Smooth muscle cell (in vitro differentiated cells): ENCODE results near the gene PBRM1. TPM values are rescaled to one million over a fixed set of nuclear protein-coding genes. Genes with fewer than 3 reads are reported as not detected.

Experiments
- DNase-seq: peaks from one replicate; lab custom pipeline; 2025; ENCODE audit not compliant: unreplicated experiment; lab: John Stamatoyannopoulos, UW
- H2AFZ ChIP-seq: fragments of 200-600 bp; sonication (generic); 2 replicates; pipeline ENCODE4 v1.6.0; 2016; ENCODE audit warnings: antibody characterized with exemption, low read depth, mild to moderate bottlenecking
- H3F3A ChIP-seq: fragments of 200-600 bp; sonication (generic); 2 replicates; pipeline ENCODE4 v1.6.0; 2017; ENCODE audit warnings: antibody characterized with exemption, low read depth
- H3K27ac ChIP-seq: fragments of 200-600 bp; sonication (generic); 2 replicates; pipeline ENCODE4 v1.5.1; 2016; ENCODE audit warnings: low read depth, mild to moderate bottlenecking
- H3K27me3 ChIP-seq: fragments of 200-600 bp; sonication (generic); 2 replicates; pipeline ENCODE4 v1.6.1; 2016; ENCODE audit warnings: low read depth, mild to moderate bottlenecking
- H3K36me3 ChIP-seq: fragments of 200-600 bp; sonication (generic); 2 replicates; pipeline ENCODE4 v1.5.1; 2016; ENCODE audit warnings: low read depth
- H3K4me1 ChIP-seq: fragments of 200-600 bp; sonication (generic); 2 replicates; pipeline ENCODE4 v1.5.1; 2016; ENCODE audit warnings: low read depth
- H3K4me2 ChIP-seq: fragments of 200-600 bp; sonication (generic); 2 replicates; pipeline ENCODE4 v1.6.0; 2016; ENCODE audit warnings: mild to moderate bottlenecking
- H3K4me3 ChIP-seq: fragments of 200-600 bp; sonication (generic); 2 replicates; pipeline ENCODE4 v1.5.1; 2016; ENCODE audit warnings: mild to moderate bottlenecking
- H3K79me2 ChIP-seq: fragments of 200-600 bp; sonication (generic); 2 replicates; pipeline ENCODE4 v1.6.0; 2016; ENCODE audit warnings: low read depth, mild to moderate bottlenecking
- H3K9ac ChIP-seq: fragments of 200-600 bp; sonication (generic); 2 replicates; pipeline ENCODE4 v1.6.0; 2016; ENCODE audit warnings: low read depth
- H3K9me3 ChIP-seq: fragments of 200-600 bp; sonication (generic); replicated peaks from 2 replicates; pipeline ENCODE4 v1.5.1; 2016; ENCODE audit warnings: low read depth
- H4K20me1 ChIP-seq: fragments of 200-600 bp; sonication (generic); 2 replicates; pipeline ENCODE4 v1.6.0; 2016; ENCODE audit warnings: low read depth
- CTCF ChIP-seq: fragments of 200-600 bp; sonication (generic); IDR thresholded peaks from 2 replicates; pipeline ENCODE4 v1.5.1; 2017; ENCODE audit warnings: borderline replicate concordance, mild to moderate bottlenecking, antibody characterized with exemption; ENCODE audit not compliant: insufficient read depth, poor library complexity, severe bottlenecking
- WGBS: methylation state at CpG from one replicate; pipeline ENCODE4 v1.1.7; 2016; ENCODE audit warnings: low lambda C conversion rate; 5-methylcytosine and 5-hydroxymethylcytosine counted together
- polyA plus RNA-seq: library from polyadenylated mRNA; unstranded; fragments of >200 nt; fragmentation: Nextera tagmentation; extraction: Ambion mirVana; gene quantifications from 2 replicates; pipeline ENCODE4 v1.2.1, GENCODE V29; 2016
- total RNA-seq: library from RNA; depleted of rRNA; stranded (reverse); fragments of >200 nt; gene quantifications from 2 replicates; pipeline ENCODE4 v1.2.3, GENCODE V29; 2014

The PBRM1 gene
- total and polyA plus RNA-seq, 2 experiments from 2014 or later, result 27.6 to 62.8 TPM

GRCh38 chr3:52544937-52545336 lies 140.8 kb downstream of the PBRM1 start:
- WGBS, result 92% methylated on average over 4 of the region's 4 CpGs
- H3K79me2 ChIP-seq, result peaks cover 25% of the 10 kb centered on the region
- H3K4me1 ChIP-seq, result no peaks in the 10 kb centered on the region
- no peak overlapping the region for H3K27ac ChIP-seq
- peaks cover 19% of the 10 kb centered on the region for H3K36me3 ChIP-seq
- no peak for TF ChIP-seq CTCF
- H4K20me1 ChIP-seq, result peaks cover 41% of the 10 kb centered on the region
- no peak overlapping the region for H2AFZ ChIP-seq
- H3K9ac ChIP-seq, result no peak overlapping the region
- H3K9me3 ChIP-seq, result no peaks in the 10 kb centered on the region
- DNase-seq, result no peak
- H3K27me3 ChIP-seq, result no peaks in the 10 kb centered on the region
- no peaks in the 10 kb centered on the region for H3F3A ChIP-seq
- H3K4me2 ChIP-seq, result no peak overlapping the region
- no peak overlapping the region for H3K4me3 ChIP-seq

GRCh38 chr3:52541050-52541449 lies 144.7 kb downstream of the PBRM1 start:
- no peak for DNase-seq
- no peak overlapping the region for H3K9ac ChIP-seq
- H3K4me1 ChIP-seq, result peaks cover 11% of the 10 kb centered on the region
- peaks cover 51% of the 10 kb centered on the region for H3K79me2 ChIP-seq
- H3K36me3 ChIP-seq, result no peaks in the 10 kb centered on the region
- no peak overlapping the region for H2AFZ ChIP-seq
- H3K4me3 ChIP-seq, result no peak overlapping the region
- WGBS, result 100% methylated on average over 2 of the region's 2 CpGs
- H3F3A ChIP-seq, result no peaks in the 10 kb centered on the region
- no peak for TF ChIP-seq CTCF
- H3K9me3 ChIP-seq, result no peaks in the 10 kb centered on the region
- no peaks in the 10 kb centered on the region for H3K27me3 ChIP-seq
- H4K20me1 ChIP-seq, result peaks cover 61% of the 10 kb centered on the region
- no peak overlapping the region for H3K27ac ChIP-seq
- no peak overlapping the region for H3K4me2 ChIP-seq

GRCh38 chr3:52539010-52539653 lies 146.6 kb downstream of the PBRM1 start:
- no peak for DNase-seq
- Histone ChIP-seq H3K4me2 (peak overlapping the region; percentile 93), H3K27me3 (no peaks in the 10 kb centered on the region), H3K36me3 (no peaks in the 10 kb centered on the region), H3K9me3 (no peaks in the 10 kb centered on the region), H3K27ac (no peak overlapping the region), H4K20me1 (peaks cover 51% of the 10 kb centered on the region), H3K79me2 (peaks cover 51% of the 10 kb centered on the region), H2AFZ (no peak overlapping the region), H3F3A (no peaks in the 10 kb centered on the region), H3K9ac (no peak overlapping the region), H3K4me1 (peaks cover 25% of the 10 kb centered on the region), H3K4me3 (no peak overlapping the region)
- 96% methylated on average over 5 of the region's 5 CpGs for WGBS
- no peak for TF ChIP-seq CTCF
